A204.1 (cell line): ENCODE measurements around the gene SPATA24.
"Not testable (repeated sequence)": the region's sequence is repeated elsewhere in the genome, so short reads cannot be mapped to it uniquely, and the experiment has no call there.

Source experiments
- FAIRE-seq: peaks from 2 replicates; lab custom pipeline; 2012; peaks lifted over from hg19 to GRCh38; lab: Jason Lieb, UNC

Gene SPATA24

GRCh38 chr5:139416651-139417050 is 12.8 kb upstream of the SPATA24 start:
- FAIRE-seq: no peak

DNA sequence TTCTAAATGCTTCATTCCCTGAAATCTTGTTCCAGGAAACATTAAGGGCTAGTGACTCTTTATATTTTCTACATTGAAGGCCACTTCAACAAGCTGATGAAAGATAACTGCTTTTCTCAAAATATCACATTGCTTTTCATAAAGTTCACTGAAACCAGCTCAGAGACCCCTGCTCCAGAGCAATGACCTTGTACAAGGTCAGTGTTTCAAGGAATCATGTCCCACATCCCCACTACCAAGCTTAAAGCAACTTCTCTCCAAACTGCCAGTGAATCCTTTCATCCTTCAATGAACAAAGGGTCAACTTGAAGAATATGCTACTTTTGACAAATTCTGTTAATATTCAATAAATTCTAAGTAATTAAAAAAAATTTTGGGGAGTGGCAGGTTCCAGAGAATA is 12.0 kb upstream of the SPATA24 start:
- no peak for FAIRE-seq

- no peak for FAIRE-seq
Measured at GRCh38 chr5:139415221-139415861, 11.5 kb upstream of the SPATA24 start.

DNA sequence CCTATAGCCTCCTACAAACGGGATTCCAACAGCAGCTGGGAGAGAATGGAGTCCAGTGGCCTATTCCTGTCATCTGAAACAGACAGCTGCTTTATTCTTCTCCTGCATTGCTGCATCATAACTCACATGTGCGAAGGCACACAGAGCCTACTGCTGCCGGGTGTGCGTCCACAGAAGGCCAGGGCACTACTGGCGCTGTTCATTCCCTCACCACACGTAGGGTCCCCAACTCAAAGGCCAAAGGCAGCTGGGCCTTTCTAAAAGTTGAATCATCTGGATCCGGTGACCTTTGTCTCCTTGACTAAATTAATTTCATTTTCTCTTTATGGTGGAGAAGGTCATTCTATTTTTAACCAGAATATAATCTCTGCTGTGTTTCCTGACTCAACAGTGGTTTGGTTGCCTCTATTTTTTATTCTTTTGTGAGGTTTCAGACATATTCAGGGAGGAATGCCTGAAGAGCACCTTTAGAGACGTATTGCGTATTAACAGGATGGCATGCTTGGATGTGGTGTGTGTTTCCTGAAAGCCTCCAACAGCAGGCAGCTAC is 10.8 kb upstream of the SPATA24 start:
- no peak for FAIRE-seq

GRCh38 chr5:139413963-139414362 is 10.1 kb upstream of the SPATA24 start:
- FAIRE-seq: no peak

DNA sequence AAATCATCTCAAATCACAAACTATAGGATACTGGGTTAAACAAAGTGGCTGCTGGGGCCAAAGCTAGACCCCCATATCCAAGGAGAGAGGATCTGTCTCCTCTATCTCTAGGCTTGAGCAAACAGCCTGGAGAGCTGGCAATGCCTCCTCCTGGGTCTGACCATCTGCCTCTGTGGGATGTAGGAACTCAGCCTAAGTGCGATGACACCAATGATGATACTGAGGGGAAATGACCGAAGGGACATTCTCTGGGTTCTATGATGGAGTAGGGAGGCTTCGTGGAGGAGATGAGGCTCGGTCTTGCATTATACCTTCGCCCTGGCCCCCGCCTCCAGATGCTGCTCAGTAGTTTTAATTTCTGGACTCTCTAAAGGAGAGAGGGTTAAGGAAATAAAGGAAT is 9.3 kb upstream of the SPATA24 start:
- no peak for FAIRE-seq

DNA sequence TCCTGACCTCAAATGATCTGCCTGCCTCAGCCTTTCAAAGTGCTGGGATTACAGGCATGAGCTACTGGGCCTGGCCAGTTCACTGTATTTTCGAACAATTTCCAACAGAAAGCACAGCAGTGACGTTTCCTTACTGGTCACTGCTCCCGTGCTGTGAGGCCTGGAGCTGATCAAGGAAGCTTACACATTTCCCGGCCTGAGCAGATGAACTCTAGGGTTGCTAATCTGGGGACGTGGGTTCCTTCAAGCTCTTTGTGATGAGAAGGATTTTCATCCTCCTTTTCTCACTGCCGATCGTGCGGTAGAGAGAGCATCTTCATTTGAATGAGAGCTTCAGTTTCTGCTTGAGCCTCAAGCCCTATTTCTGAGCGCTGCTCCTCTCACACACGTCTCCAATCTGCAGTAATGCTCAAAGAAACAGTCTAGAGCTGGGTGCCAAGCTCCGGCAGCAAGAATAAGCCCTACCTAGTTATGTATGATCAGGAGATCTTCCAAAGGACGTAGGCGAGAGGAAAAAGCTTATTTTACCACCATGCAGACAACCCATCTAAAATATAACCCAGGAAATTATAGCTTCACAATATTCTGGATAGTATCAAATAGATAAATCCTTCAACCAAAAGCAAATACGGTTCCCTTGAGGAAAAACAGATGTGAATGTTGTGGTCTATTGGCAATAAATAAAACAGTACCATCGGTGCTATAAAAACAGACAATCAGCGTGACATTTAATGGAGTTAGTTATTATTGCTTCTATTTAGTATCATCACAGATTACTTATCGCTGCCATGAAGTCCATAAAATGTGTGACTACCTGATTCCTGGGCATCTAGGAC is 7.3 kb upstream of the SPATA24 start:
- no peak for FAIRE-seq

GRCh38 chr5:139410121-139410992 is 6.5 kb upstream of the SPATA24 start:
- FAIRE-seq: no peak

DNA sequence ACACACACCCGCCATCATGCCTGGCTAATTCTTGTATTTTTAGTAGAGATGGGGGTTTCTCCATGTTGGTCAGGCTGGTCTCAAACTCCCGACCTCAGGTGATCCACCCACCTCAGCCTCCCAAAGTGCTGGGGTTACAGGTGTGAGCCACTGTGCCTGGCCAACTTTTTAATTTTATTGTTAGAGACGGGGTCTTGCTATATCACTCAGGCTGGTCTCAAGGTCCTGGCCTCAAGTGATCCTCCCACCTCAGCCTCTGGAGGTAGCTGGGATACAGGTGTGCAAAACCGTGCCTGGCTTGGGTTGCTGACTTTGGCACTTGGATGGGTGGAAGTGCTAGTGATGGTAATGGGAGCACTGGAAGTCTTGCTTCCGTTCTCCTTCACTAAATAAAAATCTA is 5.2 kb upstream of the SPATA24 start:
- not testable (repeated sequence) for FAIRE-seq

- no peak for FAIRE-seq
Measured at GRCh38 chr5:139408191-139408590, 4.3 kb upstream of the SPATA24 start.

- no peak for FAIRE-seq
Measured at GRCh38 chr5:139407517-139407916, 3.6 kb upstream of the SPATA24 start.

DNA sequence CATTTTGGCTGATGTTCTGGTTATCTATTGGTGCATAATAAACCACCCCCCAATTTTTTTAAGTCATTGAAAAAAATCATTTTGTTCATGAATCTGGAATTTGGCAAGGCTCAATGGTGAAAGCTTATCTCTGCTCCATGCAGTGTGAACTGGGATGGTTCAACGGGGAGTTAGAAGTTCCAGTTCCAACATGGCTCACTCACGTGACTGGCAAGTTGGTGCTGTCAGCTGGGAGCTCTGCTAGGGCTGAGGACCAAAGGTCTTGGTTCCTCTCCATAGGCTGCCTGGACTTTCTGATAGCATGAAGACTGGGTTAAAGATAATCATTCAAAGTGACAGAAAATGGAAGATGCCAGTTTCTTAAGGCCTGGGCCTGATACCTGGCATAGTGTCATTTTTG is 3.1 kb upstream of the SPATA24 start:
- no peak for FAIRE-seq

GRCh38 chr5:139404484-139404840 is 573 bp upstream of the SPATA24 start:
- no peak for FAIRE-seq

GRCh38 chr5:139403418-139403786 is 487 bp downstream of the SPATA24 start:
- FAIRE-seq: no peak

- FAIRE-seq: no peak
Measured at GRCh38 chr5:139402561-139403158, 1.2 kb downstream of the SPATA24 start.

DNA sequence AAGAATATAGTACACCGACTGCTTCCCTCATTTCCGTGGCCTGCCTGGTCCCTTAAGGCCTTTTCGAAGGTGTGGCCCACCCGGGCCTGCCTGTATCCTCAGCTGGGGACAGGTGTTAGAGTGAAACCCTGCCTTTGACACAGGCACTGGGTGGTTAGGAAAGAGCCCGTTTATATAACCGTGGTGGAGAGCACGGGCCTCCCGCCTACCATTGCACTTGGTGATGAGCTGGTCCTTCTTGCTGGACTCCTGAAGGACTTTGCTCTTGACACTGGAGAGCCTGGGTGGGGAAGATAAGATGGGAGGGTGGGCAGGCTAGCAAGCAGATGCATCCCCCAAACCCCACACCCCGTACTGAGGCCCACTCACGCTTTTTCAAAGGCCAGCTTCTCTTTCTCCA is 2.3 kb downstream of the SPATA24 start:
- no peak for FAIRE-seq

DNA sequence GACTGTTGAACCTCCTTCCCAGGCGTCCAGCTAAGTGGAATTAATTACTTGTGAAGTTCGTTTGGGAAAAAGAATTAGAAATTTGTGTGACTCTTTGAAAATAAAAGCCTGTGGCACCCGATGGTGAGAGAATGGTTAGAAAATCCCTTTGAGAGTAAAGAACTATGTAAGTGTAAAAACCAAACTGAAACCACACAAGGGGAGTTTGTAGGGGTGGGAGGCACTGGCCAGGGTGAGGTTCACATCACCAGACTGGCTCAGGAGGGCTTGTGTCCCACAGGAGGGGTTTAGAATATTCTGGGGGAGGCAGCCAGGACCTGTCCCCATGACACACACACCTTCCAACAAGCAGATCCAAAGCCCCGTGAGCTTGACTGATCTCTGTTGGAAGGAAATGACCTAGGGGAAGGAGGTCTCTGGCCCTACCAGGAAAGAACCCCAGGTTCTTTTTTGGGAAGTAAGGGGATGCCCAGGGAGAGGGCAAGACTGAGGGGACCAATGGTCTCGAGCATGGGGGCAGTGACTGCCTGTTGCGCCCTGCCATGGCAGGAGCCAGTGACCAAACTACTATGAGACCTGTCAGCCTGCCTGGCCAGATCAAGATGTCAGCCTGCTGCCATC is 4.3 kb downstream of the SPATA24 start:
- FAIRE-seq: no peak

DNA sequence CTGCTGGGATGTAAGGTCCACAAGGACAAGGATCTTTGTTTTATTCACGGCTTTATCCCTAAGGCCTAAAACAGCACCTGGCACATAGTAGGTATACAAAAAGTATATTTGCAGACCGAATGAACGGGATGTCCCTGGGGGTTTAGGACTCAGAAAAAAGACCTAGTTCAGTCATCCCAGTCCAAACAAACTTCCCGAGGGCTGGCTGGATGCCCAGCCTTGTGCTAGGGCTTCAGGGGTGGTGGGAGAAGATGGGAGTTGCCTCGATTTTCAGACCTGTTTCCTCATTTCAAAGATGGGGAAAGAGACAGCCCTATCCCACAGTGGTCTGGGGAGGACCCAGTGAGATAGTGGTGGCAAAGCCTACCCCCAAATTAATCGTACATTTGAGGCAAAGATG is 6.0 kb downstream of the SPATA24 start:
- FAIRE-seq: no peak

- FAIRE-seq: no peak
Measured at GRCh38 chr5:139396691-139397090, 7.2 kb downstream of the SPATA24 start.

- FAIRE-seq: no peak
Measured at GRCh38 chr5:139395844-139396640, 7.8 kb downstream of the SPATA24 start.
